ENCODE data around the gene PLXNC1.

The PLXNC1 gene

DNA sequence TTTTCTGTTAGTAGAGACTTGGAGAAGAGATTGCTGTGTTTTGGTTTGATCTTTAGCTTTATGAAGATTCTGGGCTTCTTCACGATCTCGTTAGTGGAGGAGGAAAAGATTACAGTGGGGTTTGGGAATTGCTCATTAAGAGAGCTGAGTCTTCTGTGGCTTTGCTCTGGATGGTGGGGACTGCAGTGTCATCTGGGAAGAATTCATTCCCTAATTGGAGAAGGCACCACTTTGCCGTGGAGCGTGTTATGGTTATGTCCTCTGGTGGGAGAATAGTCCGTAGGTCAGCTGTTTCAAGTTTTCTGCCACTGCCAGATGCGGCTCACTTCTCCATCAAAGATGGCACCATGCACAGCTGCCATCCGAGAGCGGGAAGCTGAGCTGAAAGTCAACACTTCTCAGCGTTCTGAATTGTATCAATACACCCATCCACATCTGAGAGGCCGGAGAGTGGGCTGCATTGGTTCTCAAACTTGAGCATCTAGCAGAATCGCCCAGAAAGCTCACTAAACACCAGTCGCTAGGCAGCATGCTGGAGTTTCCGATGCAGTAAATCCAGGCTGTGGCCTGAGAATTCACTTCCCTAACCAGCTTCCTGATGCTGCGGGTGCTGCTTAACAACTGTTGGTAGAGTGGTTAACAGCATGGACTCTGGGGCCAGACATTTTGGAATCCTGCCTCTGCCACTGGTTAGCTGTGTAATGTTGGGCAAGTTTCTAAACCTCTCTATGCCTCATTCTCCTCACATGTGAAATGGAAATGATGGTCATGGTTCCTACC lies 117.8 kb downstream of the PLXNC1 start:
- TF ChIP-seq GATA2 (IDR thresholded peaks at IDR 0.05; ENCODE audit: low read depth, low read length) (no peak), GATA3 (IDR thresholded peaks at IDR 0.05; ENCODE audit: low read depth, low read length) (no peak)

DNA sequence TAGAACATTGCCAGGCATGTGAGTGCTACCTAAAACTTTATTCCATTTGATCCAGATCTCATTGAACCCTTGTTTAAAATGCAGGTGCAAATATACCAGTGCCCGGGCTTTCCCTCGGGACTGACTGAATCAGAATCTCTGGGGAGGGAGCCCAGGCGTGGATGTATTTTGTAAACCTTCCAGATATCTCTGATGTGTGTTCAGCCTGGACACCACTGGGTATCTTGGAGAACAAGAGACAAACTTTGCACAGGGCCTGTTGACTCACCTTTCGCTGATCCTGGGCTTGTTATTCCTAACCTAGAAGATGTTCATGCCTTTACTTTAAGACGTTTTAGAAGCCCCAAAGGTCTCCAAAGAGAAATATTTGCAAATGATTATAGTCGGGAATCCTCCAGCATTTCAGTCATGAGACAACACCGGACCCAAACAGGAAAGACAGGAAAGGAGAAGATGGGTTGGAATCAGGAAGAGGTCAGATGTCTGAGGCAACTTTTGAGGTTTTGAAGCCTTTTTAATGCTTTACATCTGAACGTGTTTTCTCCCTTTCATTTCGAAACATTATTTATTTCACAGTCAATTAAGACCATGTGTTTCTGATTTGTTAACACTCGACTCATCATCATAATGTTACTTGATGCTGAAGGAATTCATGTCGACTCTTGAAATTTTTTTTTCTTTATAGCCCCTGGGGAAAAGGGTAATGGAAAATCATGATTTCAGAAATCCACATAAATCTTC lies 118.6 kb downstream of the PLXNC1 start:
- TF ChIP-seq GATA2 (IDR thresholded peaks at IDR 0.05; ENCODE audit: low read depth, low read length): no peak
- TF ChIP-seq GATA3 (IDR thresholded peaks at IDR 0.05; ENCODE audit: low read depth, low read length): no peak

DNA sequence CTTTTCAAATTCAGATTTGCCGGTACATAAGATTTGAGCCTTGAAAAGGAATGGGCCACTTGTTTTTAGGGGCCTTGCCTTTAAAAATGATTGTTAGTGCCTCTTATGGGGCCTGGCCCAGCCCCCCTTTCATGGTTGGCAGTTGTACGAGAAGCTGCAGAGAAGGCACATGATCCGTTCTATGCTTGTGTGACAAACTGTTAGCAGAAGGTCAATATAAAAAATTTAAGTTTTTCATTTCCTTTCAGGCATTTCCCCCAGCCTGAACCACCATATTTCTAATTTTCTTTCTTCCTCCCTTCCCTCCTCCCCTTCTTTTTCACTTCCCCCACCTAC lies 119.1 kb downstream of the PLXNC1 start:
- TF ChIP-seq GATA2 (IDR thresholded peaks at IDR 0.05; ENCODE audit: low read depth, low read length) (no peak), GATA3 (IDR thresholded peaks at IDR 0.05; ENCODE audit: low read depth, low read length) (no peak)

DNA sequence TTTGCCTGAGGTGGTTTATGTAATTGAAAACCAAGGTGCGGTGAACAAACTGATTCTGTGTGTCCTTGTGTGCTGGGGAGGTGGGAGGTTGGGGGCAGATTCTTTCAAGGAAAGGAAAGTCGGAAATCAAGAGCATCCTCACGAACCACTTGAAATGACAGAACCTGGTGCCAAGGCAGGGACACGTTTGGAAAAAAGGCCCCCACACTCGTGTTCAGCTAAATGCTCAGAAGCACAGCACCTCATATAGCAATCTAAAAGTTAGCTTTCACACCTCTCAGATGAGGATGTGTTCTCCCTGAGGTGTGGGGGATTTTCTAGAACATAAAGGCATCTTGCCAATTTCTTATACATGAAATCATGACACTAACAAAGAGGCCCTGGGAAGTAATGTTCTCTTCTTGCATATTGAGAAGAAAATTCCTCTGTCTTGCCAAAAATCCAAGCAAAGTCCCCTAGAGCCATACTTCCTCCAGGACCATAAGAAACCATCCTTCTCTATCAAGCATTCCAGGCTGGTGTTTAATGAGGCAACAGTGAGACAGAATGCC lies 119.6 kb downstream of the PLXNC1 start:
- TF ChIP-seq GATA3 (IDR thresholded peaks at IDR 0.05; ENCODE audit: low read depth, low read length): no peak
- TF ChIP-seq GATA2 (IDR thresholded peaks at IDR 0.05; ENCODE audit: low read depth, low read length): no peak

DNA sequence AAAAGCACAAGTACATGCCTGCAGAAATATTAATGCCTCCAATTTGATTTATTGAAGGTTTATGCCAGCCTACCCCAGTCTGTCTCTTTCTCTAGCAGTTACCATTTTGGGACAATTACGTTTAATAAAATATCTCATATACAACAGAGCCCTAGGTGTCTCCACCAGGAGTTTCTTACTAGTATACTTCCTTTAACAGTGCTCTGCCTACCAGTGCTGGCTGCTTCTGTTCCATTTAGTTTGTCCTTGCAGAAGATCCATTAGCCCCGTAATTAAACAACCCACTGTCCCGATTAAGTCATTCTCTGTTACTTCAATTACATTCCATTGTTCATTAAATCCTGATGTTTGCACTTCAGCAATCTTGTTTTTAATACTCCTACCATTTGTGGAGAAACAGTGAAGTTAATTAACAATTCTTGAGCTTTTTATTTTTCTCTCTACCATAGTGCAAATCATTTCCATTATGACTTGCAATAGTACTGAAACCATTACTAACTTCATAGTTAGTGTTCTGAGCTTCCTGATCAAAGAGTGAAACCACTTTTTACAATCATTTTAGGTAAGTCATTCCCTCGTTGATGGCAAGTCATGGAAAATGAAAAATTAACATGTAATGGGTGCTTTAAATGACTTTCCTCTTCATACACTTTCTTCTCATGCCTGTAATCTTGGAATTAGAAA lies 121.1 kb downstream of the PLXNC1 start:
- TF ChIP-seq GATA2 (IDR thresholded peaks at IDR 0.05; ENCODE audit: low read depth, low read length): no peak
- TF ChIP-seq GATA3 (IDR thresholded peaks at IDR 0.05; ENCODE audit: low read depth, low read length): no peak

DNA sequence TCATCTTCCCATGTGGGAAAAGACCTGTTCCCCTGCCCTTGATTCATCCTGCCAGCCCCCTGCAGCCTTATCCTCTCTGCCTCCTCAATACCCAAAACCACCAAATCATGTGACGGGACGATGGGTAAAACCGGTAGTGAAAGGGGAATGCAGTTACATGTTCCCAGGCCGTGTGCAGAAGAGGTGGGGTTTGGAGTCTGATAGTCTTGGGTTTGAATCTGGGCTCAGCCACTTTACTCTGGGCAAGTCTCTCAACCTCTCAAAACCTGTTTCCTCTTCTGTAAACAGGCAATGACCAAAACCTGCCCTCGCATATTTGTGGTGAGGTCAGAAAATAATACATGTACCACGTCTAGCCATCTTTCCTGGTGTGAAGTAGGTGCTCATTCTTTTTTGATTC lies 123.0 kb downstream of the PLXNC1 start:
- TF ChIP-seq GATA2 (IDR thresholded peaks at IDR 0.05; ENCODE audit: low read depth, low read length) (no peak), GATA3 (IDR thresholded peaks at IDR 0.05; ENCODE audit: low read depth, low read length) (no peak)

DNA sequence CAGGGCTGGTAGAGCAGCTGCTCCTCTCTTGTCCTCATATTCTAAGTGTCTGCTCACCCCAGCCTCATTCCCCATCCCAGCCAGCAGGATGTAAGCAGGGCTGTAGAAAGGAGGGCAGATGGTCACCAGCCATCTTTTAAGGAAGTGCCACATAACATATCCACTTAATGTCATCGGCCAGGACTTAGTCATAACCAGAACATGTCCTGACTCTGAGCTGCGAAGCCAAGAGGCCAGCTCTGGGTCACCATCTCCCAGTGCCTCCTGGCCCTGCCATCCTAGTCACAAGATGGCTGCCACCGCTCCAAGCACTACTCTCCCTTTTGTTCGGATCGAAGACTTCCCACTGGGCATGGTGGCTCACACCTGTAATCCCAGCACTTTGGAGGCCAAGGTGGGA lies 123.9 kb downstream of the PLXNC1 start:
- TF ChIP-seq GATA2 (IDR thresholded peaks at IDR 0.05; ENCODE audit: low read depth, low read length) (no peak), GATA3 (IDR thresholded peaks at IDR 0.05; ENCODE audit: low read depth, low read length) (no peak)

DNA sequence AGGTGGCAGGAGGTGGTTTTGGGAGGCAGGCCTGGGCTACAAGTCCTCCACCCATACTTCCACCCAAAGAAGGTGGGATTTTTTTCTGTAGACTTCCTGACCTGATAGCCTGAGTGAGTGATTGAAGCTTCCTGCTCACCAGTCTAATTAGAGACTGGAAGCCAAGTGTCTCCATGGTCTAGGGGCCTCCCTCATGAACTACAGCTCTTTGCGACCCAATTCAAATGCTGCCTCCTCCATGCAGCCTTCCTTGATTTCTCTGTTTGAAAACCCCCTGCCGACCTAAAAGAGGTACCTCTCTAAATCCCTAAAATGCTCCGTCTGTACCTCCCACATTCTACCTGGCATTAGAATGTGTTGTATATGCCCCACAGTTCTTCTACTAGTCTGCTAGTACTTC lies 124.9 kb downstream of the PLXNC1 start:
- TF ChIP-seq GATA3 (IDR thresholded peaks at IDR 0.05; ENCODE audit: low read depth, low read length): no peak
- TF ChIP-seq GATA2 (IDR thresholded peaks at IDR 0.05; ENCODE audit: low read depth, low read length): no peak

DNA sequence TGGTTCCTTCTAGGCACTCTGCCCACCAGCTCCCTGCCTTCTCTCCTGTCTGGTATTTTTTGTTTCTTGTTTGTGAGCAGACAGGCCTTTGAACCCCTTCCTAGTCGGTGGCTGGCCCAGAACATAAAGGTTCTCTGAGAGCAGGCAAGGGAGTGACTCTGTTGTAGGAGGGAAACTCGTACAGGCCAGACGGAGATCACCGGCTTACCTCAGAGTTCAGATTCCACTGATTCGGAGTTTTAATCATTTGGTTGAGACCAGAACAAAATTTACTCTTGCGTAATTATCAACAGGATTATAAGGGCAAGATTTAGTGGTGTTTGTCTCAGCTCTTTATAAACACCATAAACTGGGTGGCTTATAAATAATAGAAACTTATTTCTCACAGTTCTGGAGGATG lies 128.3 kb downstream of the PLXNC1 start:
- TF ChIP-seq GATA2 (IDR thresholded peaks at IDR 0.05; ENCODE audit: low read depth, low read length): no peak
- no peak for TF ChIP-seq GATA3 (IDR thresholded peaks at IDR 0.05; ENCODE audit: low read depth, low read length)

DNA sequence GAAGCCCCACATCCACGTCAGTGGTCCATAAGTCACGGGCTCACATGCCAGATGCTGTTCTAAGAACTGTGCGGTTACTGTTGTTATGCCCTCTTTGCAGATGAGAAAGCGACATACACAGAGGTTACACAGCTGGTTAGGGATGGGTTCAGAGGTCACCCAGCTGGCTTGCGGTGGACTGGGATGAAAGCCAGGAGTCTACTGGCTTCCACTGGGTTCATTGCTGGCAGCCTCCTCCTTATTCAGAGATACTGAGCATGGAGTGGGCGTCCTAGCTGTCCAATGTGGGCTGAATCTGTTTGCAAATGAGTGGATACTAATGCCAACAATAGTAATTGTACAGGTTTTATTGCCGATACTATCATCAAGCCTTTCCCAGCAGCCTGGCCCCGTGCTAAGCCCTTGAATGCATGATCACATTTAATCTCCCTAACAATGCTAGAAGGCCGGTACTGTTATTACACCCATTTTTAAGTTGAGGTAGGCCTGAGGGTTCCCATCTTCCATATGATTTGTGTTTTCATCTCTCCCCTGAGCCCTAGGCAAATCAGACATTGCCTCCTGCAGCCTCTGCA lies 129.1 kb downstream of the PLXNC1 start:
- no peak for TF ChIP-seq GATA3 (IDR thresholded peaks at IDR 0.05; ENCODE audit: low read depth, low read length)
- no peak for TF ChIP-seq GATA2 (IDR thresholded peaks at IDR 0.05; ENCODE audit: low read depth, low read length)

DNA sequence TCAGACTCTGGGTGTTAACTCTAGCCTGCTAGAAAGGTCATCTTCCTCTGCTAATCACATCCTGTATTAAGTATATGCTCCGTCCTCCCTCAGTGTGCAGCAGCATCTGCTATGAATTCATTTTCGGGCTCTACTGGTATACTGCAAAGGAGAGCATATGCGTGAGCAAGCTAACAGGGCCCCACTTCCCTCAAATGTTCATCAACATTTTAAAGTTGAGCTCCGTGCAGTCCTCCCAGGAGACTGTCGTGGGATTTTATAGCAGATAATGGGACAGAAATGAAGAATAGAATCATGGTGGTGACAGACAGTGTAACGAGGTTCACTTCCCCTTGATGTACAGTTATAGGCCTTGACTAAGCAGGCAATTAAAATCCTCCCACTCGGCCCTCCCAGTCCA lies 131.7 kb downstream of the PLXNC1 start:
- TF ChIP-seq GATA3 (IDR thresholded peaks at IDR 0.05; ENCODE audit: low read depth, low read length): no peak
- TF ChIP-seq GATA2 (IDR thresholded peaks at IDR 0.05; ENCODE audit: low read depth, low read length): no peak

DNA sequence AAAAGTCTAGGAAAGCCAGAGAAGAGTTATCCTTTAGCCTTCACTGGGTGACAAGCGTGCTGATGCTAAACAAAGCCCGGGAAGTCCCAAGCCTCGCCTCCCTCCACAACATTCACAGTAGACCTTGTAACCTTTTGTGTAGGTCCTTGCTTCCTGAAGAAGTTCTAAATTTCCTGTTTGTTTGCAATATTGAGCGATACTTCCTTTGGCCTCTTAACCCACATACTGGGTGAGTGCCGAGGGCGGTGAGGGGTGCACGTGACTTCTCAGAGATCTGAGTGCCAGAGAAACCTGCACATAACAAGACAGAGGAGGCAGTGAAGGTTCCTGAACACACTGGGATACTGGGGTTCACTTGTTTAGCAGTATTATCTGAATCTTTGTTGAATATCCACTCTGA lies 134.3 kb downstream of the PLXNC1 start:
- TF ChIP-seq GATA2 (IDR thresholded peaks at IDR 0.05; ENCODE audit: low read depth, low read length) (no peak), GATA3 (IDR thresholded peaks at IDR 0.05; ENCODE audit: low read depth, low read length) (no peak)

DNA sequence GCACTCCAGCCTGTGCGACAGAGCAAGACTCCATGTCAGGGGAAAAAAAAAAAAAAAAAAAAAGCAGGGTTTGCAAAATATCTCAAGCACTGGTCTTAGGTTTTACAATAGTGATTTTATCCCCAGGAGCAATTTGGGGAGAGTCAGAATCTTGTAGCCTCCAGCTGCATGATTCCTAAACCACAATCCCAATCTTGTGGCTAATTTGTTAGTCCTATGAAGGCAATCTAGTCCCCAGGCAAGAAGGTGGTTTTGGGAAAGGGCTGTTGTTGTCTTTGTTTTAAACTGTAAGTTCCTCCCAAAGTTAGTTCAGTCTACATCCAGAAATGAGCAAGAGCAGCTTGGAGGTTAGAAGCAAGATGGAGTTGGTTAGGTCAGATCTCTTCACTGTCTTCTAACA lies 135.7 kb downstream of the PLXNC1 start:
- TF ChIP-seq GATA3 (IDR thresholded peaks at IDR 0.05; ENCODE audit: low read depth, low read length): no peak

DNA sequence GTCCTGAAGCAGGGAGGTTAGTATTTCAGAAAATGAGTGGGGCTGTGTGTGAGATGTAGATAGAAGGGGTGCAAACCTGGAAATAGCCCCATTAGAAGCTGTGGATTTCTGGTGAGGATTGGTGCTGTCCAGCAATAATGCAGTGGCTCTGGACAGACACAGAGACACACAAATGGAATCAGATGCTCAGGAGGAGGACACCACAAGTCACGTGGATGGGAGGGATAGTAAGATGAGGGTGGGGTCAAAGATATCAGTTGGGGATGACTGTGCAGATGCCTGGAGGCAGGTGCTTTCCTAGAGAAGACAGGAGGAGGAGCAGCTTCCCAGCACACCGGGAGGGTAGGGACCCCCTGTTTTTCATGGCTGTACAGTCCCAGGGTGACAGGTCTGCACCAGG lies 136.5 kb downstream of the PLXNC1 start:
- TF ChIP-seq GATA2 (IDR thresholded peaks at IDR 0.05; ENCODE audit: low read depth, low read length) (no peak), GATA3 (IDR thresholded peaks at IDR 0.05; ENCODE audit: low read depth, low read length) (no peak)
